Endothelial cell of umbilical vein (primary cell): ENCODE measurements around the gene LRRC71. TPM values are rescaled to one million over a fixed set of nuclear protein-coding genes. Genes with fewer than 3 reads are reported as not detected.

Source experiments
- BruUV-seq: library from RNA; stranded (reverse); fragments of 400-500 nt; replicated peaks from 2 replicates; lab custom pipeline; 2021; lab: Mats Ljungman, UMichigan
- CTCF ChIA-PET: fragments of 300-600, 350-600 bp; sonication (Branson Sonifier 250); formaldehyde crosslinking; loops from one replicate; lab custom pipeline; 2021; ENCODE audit warnings: antibody characterized with exemption, inconsistent platforms; lab: Charles Lee
- POLR2A ChIA-PET: fragments of 300-600, 350-600 bp; sonication (Branson Sonifier 250); formaldehyde crosslinking; loops from one replicate; lab custom pipeline; 2021; ENCODE audit warnings: antibody characterized with exemption, inconsistent platforms; lab: Charles Lee
- DNase-seq: peaks from one replicate; pipeline ENCODE4 v3.0.0-alpha.2; 2011; ENCODE audit warnings: low read depth, low spot score
- FAIRE-seq: peaks from 2 replicates; lab custom pipeline; 2011; peaks lifted over from hg19 to GRCh38; lab: Jason Lieb, UNC
- H2AFZ ChIP-seq: 2 replicates; pipeline ENCODE4 v1.6.0; 2012; ENCODE audit warnings: low read depth, low read length, control low read depth, inconsistent platforms
- H3K27ac ChIP-seq: 2 replicates; pipeline ENCODE4 v1.5.1; 2011; ENCODE audit warnings: low read depth, mild to moderate bottlenecking, control low read depth, low read length, moderate library complexity; ENCODE audit not compliant: insufficient read depth
- H3K27me3 ChIP-seq, 2 experiments: 2 replicates each; pipeline versions ENCODE4 v1.6.0 to v1.6.1; 2011; ENCODE audit warnings: low read length in 2 of 2, mixed read lengths in 1 of 2; ENCODE audit not compliant: control insufficient read depth in 2 of 2, insufficient read depth in 2 of 2
- H3K36me3 ChIP-seq, 2 experiments: 2 replicates in 1 of 2; 3 replicates in 1 of 2; pipeline ENCODE4 v1.5.1; 2011; ENCODE audit warnings: low read length in 2 of 2, mild to moderate bottlenecking in 1 of 2, moderate library complexity in 1 of 2; ENCODE audit not compliant: control insufficient read depth in 2 of 2, insufficient read depth in 2 of 2; ENCODE audit errors: extremely low read depth in 1 of 2
- H3K4me1 ChIP-seq: 3 replicates; pipeline ENCODE4 v1.5.1; 2011; ENCODE audit warnings: mild to moderate bottlenecking, low read length; ENCODE audit not compliant: control insufficient read depth, insufficient read depth; ENCODE audit errors: extremely low read depth
- H3K4me2 ChIP-seq: 2 replicates; pipeline ENCODE4 v1.6.1; 2011; ENCODE audit warnings: low read length, control low read depth, mixed read lengths; ENCODE audit not compliant: insufficient read depth
- H3K4me3 ChIP-seq, 3 experiments: fragments of 200-600 bp in 1 of 3; sonication (generic), shearing (Covaris generic) in 1 of 3; replicated peaks in 1 of 3; 2 replicates each; pipeline ENCODE4 v1.5.1; 2011 to 2016; ENCODE audit warnings: control low read depth in 3 of 3, low read length in 3 of 3, mild to moderate bottlenecking in 2 of 3, inconsistent platforms in 1 of 3, low read depth in 1 of 3, moderate library complexity in 1 of 3; ENCODE audit not compliant: insufficient read depth in 1 of 3
- H3K79me2 ChIP-seq: 2 replicates; pipeline ENCODE4 v1.6.0; 2012; ENCODE audit warnings: low read length, inconsistent platforms; ENCODE audit not compliant: control insufficient read depth, insufficient read depth
- H3K9ac ChIP-seq: replicated peaks from 2 replicates; pipeline ENCODE3; 2011; ENCODE audit warnings: low read length, control low read depth; ENCODE audit not compliant: insufficient read depth; ENCODE audit errors: extremely low read depth
- H3K9me1 ChIP-seq: replicated peaks from 3 replicates; pipeline ENCODE4 v1.6.0; 2011; ENCODE audit warnings: mild to moderate bottlenecking, low read length; ENCODE audit not compliant: control insufficient read depth, insufficient read depth; ENCODE audit errors: extremely low read depth
- H3K9me3 ChIP-seq: replicated peaks from 2 replicates; pipeline ENCODE4 v1.5.1; 2012; ENCODE audit warnings: low read length, inconsistent platforms; ENCODE audit not compliant: control insufficient read depth, insufficient read depth
- H4K20me1 ChIP-seq: replicated peaks from 2 replicates; pipeline ENCODE3; 2011; ENCODE audit warnings: mild to moderate bottlenecking, low read length; ENCODE audit not compliant: control insufficient read depth, insufficient read depth; ENCODE audit errors: extremely low read depth
- CTCF ChIP-seq, 2 donors: IDR thresholded peaks; 1 replicate in 1 of 2; 2 replicates in 1 of 2; pipeline ENCODE4 v1.5.1; 2011; ENCODE audit warnings: low read length in 2 of 2, mild to moderate bottlenecking in 2 of 2, moderate library complexity in 2 of 2, control low read depth in 1 of 2, inconsistent platforms in 1 of 2, low read depth in 1 of 2; ENCODE audit not compliant: insufficient read depth in 1 of 2; ENCODE audit errors: extremely low read depth in 1 of 2
- EZH2 ChIP-seq: IDR thresholded peaks from 2 replicates; pipeline ENCODE4 v1.6.1; 2012; ENCODE audit warnings: borderline replicate concordance, low read depth, mild to moderate bottlenecking, moderate library complexity, low read length, inconsistent platforms; ENCODE audit not compliant: severe bottlenecking
- FOS ChIP-seq: IDR thresholded peaks from 2 replicates; pipeline ENCODE4 v1.6.1; 2011; ENCODE audit warnings: mild to moderate bottlenecking, low read length, moderate library complexity, borderline replicate concordance; ENCODE audit not compliant: insufficient read depth
- GATA2 ChIP-seq: IDR thresholded peaks from 2 replicates; pipeline ENCODE4 v1.7.0; 2011; ENCODE audit warnings: low read depth, mild to moderate bottlenecking, moderate library complexity, mixed read lengths, low read length; ENCODE audit not compliant: insufficient read length, insufficient read depth
- JUN ChIP-seq: IDR thresholded peaks from 2 replicates; pipeline ENCODE4 v1.6.1; 2011; ENCODE audit warnings: borderline replicate concordance, low read depth; ENCODE audit not compliant: insufficient read length, insufficient read depth
- MYC ChIP-seq: IDR thresholded peaks from one replicate; pipeline ENCODE4 v1.6.1; 2011; ENCODE audit warnings: mild to moderate bottlenecking, low read depth, low read length
- POLR2A ChIP-seq: IDR thresholded peaks from 2 replicates; pipeline ENCODE4 v1.6.1; 2012; ENCODE audit warnings: low read depth, mild to moderate bottlenecking, control low read depth, low read length
- POLR2AphosphoS5 ChIP-seq: IDR thresholded peaks from 2 replicates; pipeline ENCODE4 v1.6.1; 2012; ENCODE audit warnings: low read depth, mild to moderate bottlenecking, control low read depth, low read length, moderate library complexity; ENCODE audit not compliant: insufficient read depth
- dilution Hi-C: fragments of 300-500 bp; cut with MboI; formaldehyde crosslinking; loops from one replicate; pipeline ENCODE4 v1.15.0; 2019; ENCODE audit warnings: low sequenced_read_pairs; ENCODE audit not compliant: extremely low pct_ligation_motif_present
- intact Hi-C: fragments of 100-400 bp; cut with micrococcal nuclease; formaldehyde crosslinking; loops from one replicate; pipeline ENCODE4 v1.10.0; 2022
- polyA plus RNA-seq, 4 experiments: library from polyadenylated mRNA; depleted of rRNA in 3 of 4; stranded (reverse) in 3 of 4; unstranded in 1 of 4; fragments of >200 nt; gene quantifications; 2 replicates each; pipeline versions ENCODE4 v1.2.1 to v1.2.3, GENCODE V29; 2011 to 2012; ENCODE audit warnings: missing spikeins in 1 of 4
- total RNA-seq: library from RNA; stranded (reverse); gene quantifications from 2 replicates; pipeline ENCODE4 v1.2.3, GENCODE V29; 2021
- TF ChIP-seq, protein P1 (sequence below): IDR thresholded peaks from 2 replicates; pipeline ENCODE4 v1.6.1; 2011; ENCODE audit not compliant: insufficient read depth, insufficient read length

LRRC71 gene
- total and polyA plus RNA-seq, 2 donors (not counting 3 experiments of a cell fraction or from before 2014, with no cell fraction given), result 0.35 to 0.66 TPM

- H3K4me3 ChIP-seq, result no peak overlapping the region
- H3K9ac ChIP-seq, result no peak overlapping the region
- no peaks in the 10 kb centered on the region for H3K9me1 ChIP-seq
- intact Hi-C loops (no loop called here), dilution Hi-C loops (no loop called here)
- DNase-seq (no peak), FAIRE-seq (no peak)
- BruUV-seq, result no TSS peak
- CTCF ChIA-PET, result interaction anchor here (1.5 to 5.6 kb wide), 6 partner anchors 8 to 195 kb away, joined by 4 to 35 read pairs (median 6); partner anchors contain the start of genes NTRK1 and PEAR1
- peaks cover 2% of the 10 kb centered on the region for H3K4me1 ChIP-seq
- no peaks in the 10 kb centered on the region for H3K79me2 ChIP-seq
- POLR2A ChIA-PET, result no interaction called here
- no peak overlapping the region for H3K27ac ChIP-seq
- TF ChIP-seq EZH2 (no peak), POLR2A (no peak), FOS (no peak), GATA2 (no peak), JUN (no peak), POLR2AphosphoS5 (no peak), MYC (no peak), CTCF (IDR thresholded peaks at IDR 0.05; ENCODE audit: extremely low read depth in 1 of 2, insufficient read depth in 1 of 2, low read depth in 1 of 2, low read length in 2 of 2) (no peak)
- TF ChIP-seq, protein P1, sequence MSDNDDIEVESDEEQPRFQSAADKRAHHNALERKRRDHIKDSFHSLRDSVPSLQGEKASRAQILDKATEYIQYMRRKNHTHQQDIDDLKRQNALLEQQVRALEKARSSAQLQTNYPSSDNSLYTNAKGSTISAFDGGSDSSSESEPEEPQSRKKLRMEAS, result no peak
- H4K20me1 ChIP-seq, result no peaks in the 10 kb centered on the region
- no peaks in the 10 kb centered on the region for H3K36me3 ChIP-seq
- no peak overlapping the region for H3K4me2 ChIP-seq
- peaks cover 5 to 22% of the 10 kb centered on the region in 2 experiments for H3K27me3 ChIP-seq
- H2AFZ ChIP-seq, result no peak overlapping the region
- no peaks in the 10 kb centered on the region for H3K9me3 ChIP-seq
These were observed 35.8 kb upstream of the LRRC71 start for GRCh38 chr1:156884560-156885184.
